Effector CD8-positive, alpha-beta T cell (primary cell): Measurements from ENCODE around the gene UVRAG.

Experiments used
- DNase-seq: peaks from one replicate; lab custom pipeline; 2025; lab: John Stamatoyannopoulos, UW

Gene UVRAG

GRCh38 chr11:76148941-76149613 lies 334.1 kb downstream of the UVRAG start:
- DNase-seq, result no peak

DNA sequence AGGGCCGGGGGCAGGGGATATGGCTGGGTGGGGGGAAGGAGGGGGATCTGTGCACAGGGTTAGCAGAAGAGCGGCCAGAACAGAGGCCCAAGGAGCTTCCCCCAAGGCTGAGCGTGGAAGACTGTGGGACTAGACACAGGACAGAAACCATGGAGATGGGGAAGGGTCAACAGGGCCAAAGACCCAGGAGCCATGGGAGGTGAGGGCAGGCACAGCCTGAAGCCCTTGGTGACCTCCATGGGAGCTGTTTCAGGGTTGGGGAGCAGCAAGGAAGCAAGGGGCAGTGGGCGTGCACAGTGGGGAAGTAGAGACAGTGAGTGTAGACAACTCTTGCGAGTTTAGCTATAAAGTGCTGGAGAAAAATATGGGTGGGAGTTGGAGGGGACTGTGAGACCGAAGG lies 334.7 kb downstream of the UVRAG start:
- no peak for DNase-seq

GRCh38 chr11:76150141-76150540 lies 335.1 kb downstream of the UVRAG start:
- no peak for DNase-seq

GRCh38 chr11:76151556-76152085 lies 336.6 kb downstream of the UVRAG start:
- DNase-seq, result no peak

GRCh38 chr11:76152086-76152681 lies 337.2 kb downstream of the UVRAG start:
- DNase-seq, result peak; percentile 68

GRCh38 chr11:76152741-76153570 lies 337.9 kb downstream of the UVRAG start:
- DNase-seq, result no peak

DNA sequence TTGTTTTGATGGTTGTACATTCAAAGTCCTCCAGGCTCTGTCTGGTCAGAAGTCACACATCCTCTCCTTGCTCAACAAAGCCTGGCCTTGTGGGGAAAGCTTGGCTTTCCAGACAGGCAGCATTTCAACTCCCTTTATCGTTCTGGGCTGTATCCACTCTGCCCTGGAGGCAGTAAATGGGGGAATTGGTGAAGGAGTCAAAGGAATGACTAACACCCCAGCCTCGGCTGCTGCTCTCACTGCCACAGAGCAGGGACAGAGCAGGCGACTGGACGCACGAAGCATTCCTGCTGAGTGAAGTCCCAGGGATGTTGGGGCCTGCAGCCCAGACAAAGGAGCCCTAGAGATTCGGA lies 338.5 kb downstream of the UVRAG start:
- no peak for DNase-seq

- no peak for DNase-seq
Observed at GRCh38 chr11:76155500-76156227, 340.7 kb downstream of the UVRAG start.

DNA sequence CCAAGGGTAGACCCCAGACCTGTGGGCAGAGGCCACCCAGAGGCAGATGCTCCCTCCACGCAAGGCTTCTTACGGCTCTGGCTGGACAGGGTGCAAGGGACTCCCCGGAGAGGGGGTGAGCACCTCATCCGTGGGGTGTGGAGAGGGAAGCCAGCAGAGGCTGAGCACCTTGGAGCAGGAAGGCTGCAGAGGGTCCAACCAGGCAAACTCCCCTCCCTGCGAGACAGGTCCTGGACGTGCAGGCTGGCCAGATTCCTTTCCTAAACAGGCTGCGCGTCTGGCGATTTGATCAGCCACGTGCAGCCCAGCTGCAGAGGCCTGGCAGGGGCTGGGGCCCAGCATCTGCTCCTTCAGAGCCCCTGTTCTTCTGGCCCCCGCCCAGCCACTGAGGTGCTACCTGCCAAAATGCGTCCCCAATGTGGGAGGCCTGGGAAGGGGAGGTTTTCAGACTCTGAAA lies 342.0 kb downstream of the UVRAG start:
- DNase-seq, result no peak

GRCh38 chr11:76157891-76158290 lies 342.9 kb downstream of the UVRAG start:
- no peak for DNase-seq

DNA sequence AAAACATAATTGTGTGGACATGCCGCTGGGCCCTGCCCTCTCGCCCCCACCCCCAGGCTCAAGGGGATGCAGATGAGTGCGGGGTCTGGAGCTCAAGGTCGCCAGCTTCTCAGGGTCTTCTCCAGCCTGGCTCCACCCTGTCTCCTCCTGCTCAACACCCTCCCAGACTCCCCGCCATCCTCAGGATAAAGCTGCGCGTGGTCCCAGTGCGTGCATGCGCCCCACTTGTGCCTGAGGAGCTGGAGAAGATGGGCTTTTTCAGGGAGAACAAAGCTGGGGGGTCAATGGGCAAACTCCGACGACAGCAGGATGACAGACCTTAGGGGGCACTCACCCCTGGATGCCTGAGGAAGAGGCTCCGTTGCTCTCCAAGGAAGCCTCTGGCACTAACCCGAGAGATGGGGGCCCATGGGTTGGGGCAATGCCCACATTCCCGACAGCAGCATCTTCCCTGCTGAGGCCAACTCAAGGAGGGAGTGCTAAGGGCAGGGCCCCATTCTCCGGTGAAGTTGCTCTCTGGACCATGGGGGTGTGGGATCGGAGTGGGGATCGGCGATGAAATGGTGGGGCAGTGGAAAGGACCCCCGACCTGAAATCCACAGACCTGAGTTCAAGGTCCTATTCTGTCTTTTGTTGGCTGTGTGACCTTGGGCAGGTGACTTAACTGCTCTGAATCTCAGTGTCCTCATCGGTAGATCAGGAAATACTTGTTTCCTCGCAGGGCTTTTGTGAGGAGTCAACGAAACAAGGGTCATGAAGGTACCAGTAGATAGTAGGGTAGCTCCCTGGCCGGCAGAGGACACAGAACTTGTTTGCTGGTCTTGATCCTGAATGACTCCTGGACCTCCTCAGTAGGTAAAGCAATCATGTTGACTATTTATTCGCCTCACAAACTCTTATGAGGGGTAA lies 343.6 kb downstream of the UVRAG start:
- DNase-seq, result no peak

DNA sequence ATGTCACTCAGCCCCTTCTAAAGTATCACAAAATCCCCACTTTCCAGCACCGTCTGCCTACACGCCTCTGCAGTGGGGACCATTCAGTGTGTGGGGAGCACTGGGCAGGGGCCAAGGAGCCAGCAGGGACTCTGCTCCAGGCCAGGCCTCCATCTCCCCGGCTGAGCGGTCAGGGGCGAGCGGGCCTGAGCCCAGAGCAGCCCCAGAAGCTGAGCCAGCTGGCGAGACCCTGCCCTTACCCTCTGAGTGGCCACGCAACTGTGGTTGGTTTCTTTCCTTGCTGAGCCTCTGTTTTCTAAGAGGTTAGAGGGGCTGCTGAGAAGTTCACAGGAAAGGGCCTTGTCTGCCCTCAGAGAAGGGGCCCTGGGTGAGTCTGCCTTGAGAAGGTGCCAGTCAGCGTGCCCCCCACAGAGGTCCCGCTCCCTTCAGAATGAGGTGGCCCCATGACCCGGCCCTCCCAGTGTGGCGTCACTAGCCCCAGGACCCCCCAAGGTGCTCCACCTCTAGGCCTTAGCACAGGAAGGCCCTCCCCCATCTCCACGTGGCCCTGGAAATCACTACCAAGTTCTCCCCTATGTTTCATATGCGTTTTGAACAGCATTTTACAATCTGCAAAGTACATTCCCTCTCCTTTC lies 344.4 kb downstream of the UVRAG start:
- DNase-seq, result no peak

GRCh38 chr11:76159983-76160661 lies 345.1 kb downstream of the UVRAG start:
- no peak for DNase-seq

DNA sequence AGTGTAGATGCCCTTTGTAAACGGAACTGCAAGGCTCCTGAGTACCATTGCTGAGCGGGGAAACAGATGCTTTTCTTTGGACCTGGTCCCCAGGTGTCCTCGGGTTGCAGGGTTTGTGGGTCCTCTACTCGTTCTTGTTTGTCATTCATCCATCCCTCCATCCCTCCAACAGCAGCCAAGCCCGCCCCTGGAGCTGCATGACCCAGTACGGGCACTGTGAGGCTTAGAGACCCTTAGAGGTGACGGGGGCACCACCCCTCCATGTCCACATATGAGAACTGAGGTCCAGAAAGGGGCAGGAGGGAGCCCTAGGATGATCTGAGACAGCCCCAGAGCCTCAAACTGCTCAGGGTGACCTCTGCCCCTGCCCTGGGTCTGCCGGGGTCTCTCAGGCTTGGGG lies 345.8 kb downstream of the UVRAG start:
- no peak for DNase-seq

- no peak for DNase-seq
Observed at GRCh38 chr11:76161261-76161961, 346.4 kb downstream of the UVRAG start.

- DNase-seq, result no peak
Observed at GRCh38 chr11:76162336-76163288, 347.6 kb downstream of the UVRAG start.

DNA sequence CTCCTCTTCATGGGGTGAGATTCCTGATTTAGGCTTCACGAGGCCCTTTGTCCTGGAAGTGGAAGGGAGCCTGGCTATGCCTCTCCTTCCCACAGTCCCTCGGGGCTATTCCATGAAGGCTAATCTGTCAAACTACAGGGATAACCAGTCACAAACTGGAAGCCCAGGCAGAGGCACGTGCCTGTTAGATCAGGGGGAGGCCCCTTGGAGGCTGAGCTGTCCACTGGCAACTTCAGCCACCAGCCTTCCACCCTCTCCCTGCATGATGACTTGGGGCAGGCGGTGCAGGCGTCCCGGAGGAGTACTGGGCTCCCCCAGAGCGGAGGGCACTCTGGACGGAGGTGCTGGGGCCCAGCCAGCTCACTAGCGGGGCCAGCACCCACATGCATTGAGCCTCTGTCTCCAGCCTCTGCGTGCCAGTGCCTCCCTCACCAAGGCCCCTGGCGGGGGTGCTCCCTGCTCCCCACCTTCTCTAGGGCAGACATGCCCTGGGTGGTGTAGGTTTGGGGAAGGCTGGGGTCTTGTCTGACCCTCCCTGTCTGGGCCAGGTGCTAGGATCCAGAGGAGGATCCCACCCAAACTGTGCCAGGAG lies 348.4 kb downstream of the UVRAG start:
- no peak for DNase-seq

- DNase-seq, result no peak
Observed at GRCh38 chr11:76164081-76164480, 349.1 kb downstream of the UVRAG start.
